Measurements from ENCODE around the gene CTBP2. TPM values are rescaled to one million over a fixed set of nuclear protein-coding genes. Genes with fewer than 3 reads are reported as not detected.

Gene CTBP2
- total RNA-seq, 2 experiments from 2014 or later: 0.12 to 0.21 TPM

- Mint-ChIP-seq H3K27me3 (no peaks in the 10 kb centered on the region), H3K27ac (no peak overlapping the region), H3K4me3 (no peak overlapping the region), H3K36me3 (ENCODE audit: low read depth) (peaks cover 10% of the 10 kb centered on the region), H3K4me1 (peaks cover 31% of the 10 kb centered on the region), H3K9me3 (ENCODE audit: low read depth) (no peaks in the 10 kb centered on the region)
- ATAC-seq: no peak
- intact Hi-C loops (cut with DNase I, micrococcal nuclease): no loop called here
- DNase-seq: no peak
- POLR2A ChIA-PET: no interaction called here
- CTCF ChIA-PET: interaction anchor here (0.6 to 1.2 kb wide), 4 partner anchors 8 to 1368 kb away, joined by 3 to 7 read pairs (median 4); no protein-coding TSS in a partner anchor
Measured at GRCh38 chr10:124953421-124953820, 206.9 kb downstream of the CTBP2 start.

DNA sequence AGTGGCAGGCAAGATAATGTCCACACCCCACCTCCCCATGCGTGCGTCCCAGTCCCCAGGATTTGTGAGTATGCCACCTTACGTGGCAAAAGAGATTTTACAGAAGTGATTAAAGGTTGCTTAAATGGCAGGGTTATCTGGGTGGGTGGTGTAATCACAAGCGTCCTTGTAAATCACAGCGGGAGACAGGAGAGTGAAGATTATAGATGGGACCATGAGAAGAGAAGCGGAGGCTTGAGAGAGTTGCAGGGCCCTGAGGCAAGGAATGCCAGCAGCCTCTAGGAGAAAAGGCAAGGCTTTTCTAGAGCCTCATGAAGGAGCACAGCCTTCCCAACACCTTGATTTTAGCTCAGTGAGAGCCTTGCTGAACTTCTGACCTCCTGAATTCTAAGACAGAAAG lies 208.2 kb downstream of the CTBP2 start:
- POLR2A ChIA-PET: no interaction called here
- DNase-seq (no peak), ATAC-seq (no peak)
- peaks cover 16% of the 10 kb centered on the region for H3K36me3 Mint-ChIP-seq (ENCODE audit: low read depth)
- no peak overlapping the region for H3K27ac Mint-ChIP-seq
- no peaks in the 10 kb centered on the region for H3K27me3 Mint-ChIP-seq
- intact Hi-C loops (cut with DNase I, micrococcal nuclease): no loop called here
- CTCF ChIA-PET: interaction anchor here (1.2 kb wide), 1 partner anchor 9 kb away, joined by 3 read pairs; no protein-coding TSS in a partner anchor
- no peaks in the 10 kb centered on the region for H3K9me3 Mint-ChIP-seq (ENCODE audit: low read depth)
- H3K4me3 Mint-ChIP-seq: no peak overlapping the region
- H3K4me1 Mint-ChIP-seq: peaks cover 29% of the 10 kb centered on the region

- ChIA-PET POLR2A (no interaction called here), CTCF (interaction anchor here (0.7 kb wide), 1 partner anchor 404 kb away, joined by 3 read pairs; no protein-coding TSS in a partner anchor)
- DNase-seq (no peak), ATAC-seq (no peak)
- H3K9me3 Mint-ChIP-seq (ENCODE audit: low read depth): no peaks in the 10 kb centered on the region
- H3K27me3 Mint-ChIP-seq: no peaks in the 10 kb centered on the region
- no peak overlapping the region for H3K4me3 Mint-ChIP-seq
- H3K27ac Mint-ChIP-seq: no peak overlapping the region
- H3K4me1 Mint-ChIP-seq: peaks cover 25% of the 10 kb centered on the region
- intact Hi-C loops (cut with DNase I, micrococcal nuclease): no loop called here
- peaks cover 23% of the 10 kb centered on the region for H3K36me3 Mint-ChIP-seq (ENCODE audit: low read depth)
Measured at GRCh38 chr10:124949543-124949942, 210.8 kb downstream of the CTBP2 start.

- Mint-ChIP-seq H3K4me1 (peaks cover 41% of the 10 kb centered on the region), H3K4me3 (no peak overlapping the region), H3K27ac (no peak overlapping the region), H3K27me3 (no peaks in the 10 kb centered on the region), H3K9me3 (ENCODE audit: low read depth) (no peaks in the 10 kb centered on the region), H3K36me3 (ENCODE audit: low read depth) (peaks cover 36% of the 10 kb centered on the region)
- POLR2A ChIA-PET: no interaction called here
- intact Hi-C loops (cut with DNase I, micrococcal nuclease): no loop called here
- no peak for DNase-seq
- ATAC-seq: peak; percentile 61
- CTCF ChIA-PET: no interaction called here
Measured at GRCh38 chr10:124946945-124947344, 213.4 kb downstream of the CTBP2 start.

DNA sequence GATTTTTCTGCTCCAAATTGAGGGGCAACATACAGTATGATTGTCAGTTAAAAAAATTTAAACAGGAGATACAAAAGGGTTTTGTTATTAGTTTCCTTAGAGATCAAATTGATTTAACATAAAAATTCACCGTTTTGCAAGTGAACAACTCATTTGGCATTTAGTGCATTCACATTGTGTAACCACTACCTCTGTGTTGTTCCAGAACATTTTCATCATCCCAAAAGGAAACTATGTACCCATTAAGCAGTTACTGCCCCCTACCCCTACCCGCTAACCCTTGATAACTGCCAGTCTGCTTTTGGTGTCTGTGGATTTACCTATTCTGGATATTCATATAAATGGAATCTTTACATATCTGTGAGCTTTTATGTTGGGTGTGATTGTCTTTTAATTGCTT lies 215.4 kb downstream of the CTBP2 start:
- Mint-ChIP-seq H3K9me3 (ENCODE audit: low read depth) (no peaks in the 10 kb centered on the region), H3K4me1 (peaks cover 51% of the 10 kb centered on the region), H3K27me3 (no peaks in the 10 kb centered on the region), H3K36me3 (ENCODE audit: low read depth) (peaks cover 38% of the 10 kb centered on the region), H3K4me3 (no peak overlapping the region), H3K27ac (no peak overlapping the region)
- ChIA-PET CTCF (no interaction called here), POLR2A (no interaction called here)
- DNase-seq: no peak
- intact Hi-C loops (cut with DNase I, micrococcal nuclease): no loop called here
- no peak for ATAC-seq

DNA sequence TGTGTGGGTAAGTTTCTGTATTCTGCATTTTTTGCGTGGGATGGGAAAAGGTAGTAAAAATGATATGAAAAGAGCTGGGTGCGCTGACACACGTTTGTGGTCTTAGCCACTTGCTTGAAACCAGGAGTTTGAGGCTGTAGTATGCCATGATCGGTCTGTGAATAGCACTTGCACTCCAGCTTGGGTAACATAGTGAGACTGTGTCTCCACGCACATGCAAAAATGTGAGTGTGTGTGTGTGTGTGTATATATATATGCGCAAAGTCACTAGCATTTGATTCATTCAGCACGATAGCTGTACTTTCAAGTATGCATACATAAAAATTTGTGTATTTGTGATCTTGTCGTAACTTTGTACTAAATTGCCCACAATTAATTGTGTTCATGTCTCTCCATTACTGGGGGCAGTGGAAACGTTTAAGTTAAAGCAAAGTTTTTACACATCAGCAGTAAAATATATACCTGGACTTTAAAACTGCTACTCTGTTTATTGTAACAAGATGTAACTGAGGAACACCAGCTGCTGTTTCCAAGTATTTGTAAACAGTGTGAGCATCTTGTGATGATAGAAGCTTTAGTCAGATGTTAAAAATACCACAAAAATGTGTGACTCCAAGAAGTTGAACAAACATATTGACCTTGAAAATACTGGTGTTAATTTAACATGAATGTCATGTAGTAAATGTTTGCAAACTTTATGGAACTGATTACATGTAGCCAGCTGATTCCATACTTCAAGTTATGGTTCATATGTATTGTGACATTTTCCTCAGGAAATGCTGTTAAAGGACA lies 216.9 kb downstream of the CTBP2 start:
- H3K36me3 Mint-ChIP-seq (ENCODE audit: low read depth): peaks cover 33% of the 10 kb centered on the region
- H3K27me3 Mint-ChIP-seq: no peaks in the 10 kb centered on the region
- CTCF ChIA-PET: interaction anchor here (0.6 to 0.9 kb wide), 4 partner anchors 9 to 29 kb away, joined by 3 to 7 read pairs (median 3); no protein-coding TSS in a partner anchor
- intact Hi-C loops (cut with DNase I, micrococcal nuclease): no loop called here
- peak; percentile 19 for DNase-seq
- no peak overlapping the region for H3K4me3 Mint-ChIP-seq
- H3K9me3 Mint-ChIP-seq (ENCODE audit: low read depth): no peaks in the 10 kb centered on the region
- ATAC-seq: peak; percentile 44
- peak overlapping the region; percentile 15 for H3K27ac Mint-ChIP-seq
- H3K4me1 Mint-ChIP-seq: peaks cover 54% of the 10 kb centered on the region
- POLR2A ChIA-PET: interaction anchor here (0.7 kb wide), 1 partner anchor 17 kb away, joined by 5 read pairs; no protein-coding TSS in a partner anchor

- Mint-ChIP-seq H3K9me3 (ENCODE audit: low read depth) (no peaks in the 10 kb centered on the region), H3K36me3 (ENCODE audit: low read depth) (peaks cover 29% of the 10 kb centered on the region), H3K4me1 (peaks cover 52% of the 10 kb centered on the region), H3K4me3 (no peak overlapping the region), H3K27me3 (no peaks in the 10 kb centered on the region), H3K27ac (peak overlapping the region; percentile 15)
- DNase-seq (no peak), ATAC-seq (no peak)
- ChIA-PET CTCF (interaction anchor here (0.8 kb wide), 1 partner anchor 12 kb away, joined by 3 read pairs; no protein-coding TSS in a partner anchor), POLR2A (interaction anchor here (0.7 kb wide), 1 partner anchor 16 kb away, joined by 5 read pairs; no protein-coding TSS in a partner anchor)
- intact Hi-C loops (cut with DNase I, micrococcal nuclease): no loop called here
Measured at GRCh38 chr10:124942317-124943169, 217.8 kb downstream of the CTBP2 start.

DNA sequence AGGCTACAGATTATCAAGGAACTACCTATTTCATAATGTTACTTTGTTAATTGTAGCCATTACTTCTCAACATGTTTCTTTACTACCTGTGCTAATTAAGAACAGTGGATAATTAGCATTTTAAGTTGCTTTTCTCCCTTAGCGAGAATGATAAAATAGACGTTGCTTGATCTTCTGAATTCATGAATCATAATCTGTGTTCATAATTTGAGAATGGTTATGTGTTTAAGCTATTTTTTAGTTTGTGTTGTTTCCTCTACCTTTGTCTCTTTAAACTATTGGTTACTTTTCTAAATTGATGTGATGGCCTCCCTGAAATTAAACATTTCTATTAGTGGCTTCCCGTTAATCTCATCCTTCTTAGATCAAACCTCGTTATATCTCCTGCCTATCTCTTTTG lies 218.5 kb downstream of the CTBP2 start, which contains the start of gene ZRANB1:
Gene ZRANB1, plus strand, starts transcription at position 301 of the 400 bp plus-strand sequence. CDS start 371 bp downstream, outside the sequence.
- Mint-ChIP-seq H3K36me3 (ENCODE audit: low read depth) (peaks cover 24% of the 10 kb centered on the region), H3K27me3 (no peaks in the 10 kb centered on the region), H3K4me3 (no peak within 1 kb of the TSS), H3K4me1 (peaks cover 46% of the 10 kb centered on the region), H3K9me3 (ENCODE audit: low read depth) (no peaks in the 10 kb centered on the region), H3K27ac (peak within 1 kb of the TSS; percentile 15)
- no peak for ATAC-seq
- ChIA-PET CTCF (no interaction called here), POLR2A (no interaction called here)
- intact Hi-C loops (cut with DNase I, micrococcal nuclease): loop anchor here in 1 of 2 experiments (2.0 kb wide), 1 partner anchor 21 kb away; no protein-coding TSS in a partner anchor
- DNase-seq: no peak

GRCh38 chr10:124939290-124939689 lies 221.1 kb downstream of the CTBP2 start:
- H3K9me3 Mint-ChIP-seq (ENCODE audit: low read depth): no peaks in the 10 kb centered on the region
- ChIA-PET POLR2A (no interaction called here), CTCF (no interaction called here)
- H3K27me3 Mint-ChIP-seq: no peaks in the 10 kb centered on the region
- ATAC-seq (no peak), DNase-seq (no peak)
- H3K36me3 Mint-ChIP-seq (ENCODE audit: low read depth): peaks cover 20% of the 10 kb centered on the region
- intact Hi-C loops (cut with DNase I, micrococcal nuclease): no loop called here
- H3K4me3 Mint-ChIP-seq: no peak overlapping the region
- no peak overlapping the region for H3K27ac Mint-ChIP-seq
- peaks cover 58% of the 10 kb centered on the region for H3K4me1 Mint-ChIP-seq

- DNase-seq (no peak), ATAC-seq (no peak)
- Mint-ChIP-seq H3K4me1 (peaks cover 45% of the 10 kb centered on the region), H3K27ac (no peak overlapping the region), H3K9me3 (ENCODE audit: low read depth) (peaks cover 2% of the 10 kb centered on the region), H3K36me3 (ENCODE audit: low read depth) (peaks cover 6% of the 10 kb centered on the region), H3K4me3 (no peak overlapping the region), H3K27me3 (no peaks in the 10 kb centered on the region)
- intact Hi-C loops (cut with DNase I, micrococcal nuclease): no loop called here
- CTCF ChIA-PET: no interaction called here
- POLR2A ChIA-PET: no interaction called here
Measured at GRCh38 chr10:124936813-124937212, 223.6 kb downstream of the CTBP2 start.

DNA sequence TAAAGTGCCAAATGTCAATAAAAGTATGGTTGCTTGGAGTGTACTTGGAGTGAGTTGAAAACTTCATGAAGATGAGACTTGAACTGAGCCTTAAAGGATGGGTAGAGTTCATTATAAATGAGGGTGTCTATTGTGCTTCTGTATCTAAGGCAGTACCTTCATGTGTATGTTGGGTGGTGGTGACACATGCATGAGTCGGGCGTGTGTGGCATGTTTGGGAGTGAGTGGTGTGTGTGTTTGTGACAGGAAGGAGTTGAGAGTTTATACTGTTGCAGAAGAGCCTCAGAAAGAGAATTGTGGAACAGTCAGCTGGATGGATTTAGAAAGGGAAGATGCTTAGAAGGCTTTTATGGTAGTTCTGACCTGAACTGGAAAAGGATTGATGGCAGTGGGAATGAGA lies 224.4 kb downstream of the CTBP2 start:
- no peaks in the 10 kb centered on the region for H3K27me3 Mint-ChIP-seq
- intact Hi-C loops (cut with DNase I, micrococcal nuclease): no loop called here
- H3K4me3 Mint-ChIP-seq: no peak overlapping the region
- H3K36me3 Mint-ChIP-seq (ENCODE audit: low read depth): peaks cover 8% of the 10 kb centered on the region
- peak; percentile 60 for DNase-seq
- H3K27ac Mint-ChIP-seq: no peak overlapping the region
- peaks cover 42% of the 10 kb centered on the region for H3K4me1 Mint-ChIP-seq
- peak; percentile 96 for ATAC-seq
- H3K9me3 Mint-ChIP-seq (ENCODE audit: low read depth): peaks cover 5% of the 10 kb centered on the region
- CTCF ChIA-PET: no interaction called here
- POLR2A ChIA-PET: no interaction called here
